Measurements from ENCODE around the gene ADH4. TPM values are rescaled to one million over a fixed set of nuclear protein-coding genes. Genes with fewer than 3 reads are reported as not detected.

Gene ADH4
- polyA plus RNA-seq, 1 of the 3 experiments (the other 2 are of a cell fraction): not detected

- 96% methylated on average over 5 of the region's 5 CpGs for WGBS (ENCODE audit: low lambda C conversion rate)
- POLR2A ChIA-PET: no interaction called here
Measured at GRCh38 chr4:99079625-99080295, 64.3 kb downstream of the ADH4 start.

GRCh38 chr4:99078931-99079624 is 65.0 kb downstream of the ADH4 start:
- Histone ChIP-seq H3K9me3 (no peaks in the 10 kb centered on the region), H3K27me3 (ENCODE audit: insufficient read depth) (no peaks in the 10 kb centered on the region), H3K27ac (ENCODE audit: low read depth in 2 of 2, low read length in 1 of 2) (no peak overlapping the region), H3F3A (replicated peaks; ENCODE audit: insufficient read depth) (peaks cover 6% of the 10 kb centered on the region), H3K36me3 (replicated peaks in 1 of 2; ENCODE audit: control insufficient read depth in 1 of 2, insufficient read depth in 2 of 2, low read length in 1 of 2) (peaks cover 90 to 95% of the 10 kb centered on the region in 2 experiments), H3K9ac (no peak overlapping the region), H3K4me3 (ENCODE audit: low read depth in 2 of 2, low read length in 1 of 2) (no peak overlapping the region), H2AFZ (ENCODE audit: low read depth) (no peak overlapping the region), H4K20me1 (ENCODE audit: insufficient read depth) (0 out of 2 replicates have a peak, but pooled peaks cover 3% of the 10 kb centered on the region), H3K4me2 (no peak overlapping the region), H3K4me1 (ENCODE audit: control insufficient read depth in 1 of 2, insufficient read depth in 2 of 2, low read depth in 1 of 2, low read length in 1 of 2) (no peaks in the 10 kb centered on the region), H3K79me2 (ENCODE audit: insufficient read depth) (peaks cover 62% of the 10 kb centered on the region), H3K9me2 (no peaks in the 10 kb centered on the region)
- CTCF ChIA-PET: interaction anchor here (0.6 to 2.6 kb wide), 2 partner anchors 22 to 23 kb away, joined by 3 to 11 read pairs; no protein-coding TSS in a partner anchor
- TF ChIP-seq GATA2 (CRISPR knock-in tag; IDR thresholded peaks at IDR 0.05) (no peak), YY1 (IDR thresholded peaks at IDR 0.05; ENCODE audit: low read depth) (no peak), EP300 (IDR thresholded peaks at IDR 0.05; ENCODE audit: borderline replicate concordance in 1 of 2, low read depth in 1 of 2, low read length in 1 of 2) (no peak), IRF3 (IDR thresholded peaks at IDR 0.05; ENCODE audit: low read depth, low read length) (no peak), ZBTB33 (IDR thresholded peaks at IDR 0.05; ENCODE audit: borderline replicate concordance, low read depth) (no peak), RFX5 (IDR thresholded peaks at IDR 0.05; ENCODE audit: low read length) (no peak), ELF1 (IDR thresholded peaks at IDR 0.05) (no peak), TEAD4 (IDR thresholded peaks at IDR 0.05; ENCODE audit: borderline replicate concordance, insufficient read depth) (no peak)
- POLR2A ChIA-PET: no interaction called here
- WGBS (ENCODE audit: low lambda C conversion rate): 81% methylated on average over 5 of the region's 5 CpGs
- no peak for DNase-seq

More at GRCh38 chr4:99079625-99080295, 64.3 kb downstream of the ADH4 start:
- Histone ChIP-seq H3K27me3 (ENCODE audit: insufficient read depth) (no peaks in the 10 kb centered on the region), H3K79me2 (ENCODE audit: insufficient read depth) (peaks cover 69% of the 10 kb centered on the region), H2AFZ (ENCODE audit: low read depth) (no peak overlapping the region), H3K4me1 (ENCODE audit: control insufficient read depth in 1 of 2, insufficient read depth in 2 of 2, low read depth in 1 of 2, low read length in 1 of 2) (no peaks in the 10 kb centered on the region), H3K9me2 (no peaks in the 10 kb centered on the region), H3K9me3 (no peaks in the 10 kb centered on the region), H3K27ac (ENCODE audit: low read depth in 2 of 2, low read length in 1 of 2) (no peak overlapping the region), H3F3A (replicated peaks; ENCODE audit: insufficient read depth) (peaks cover 6% of the 10 kb centered on the region), H3K4me3 (ENCODE audit: low read depth in 2 of 2, low read length in 1 of 2) (no peak overlapping the region), H4K20me1 (ENCODE audit: insufficient read depth) (0 out of 2 replicates have a peak, but pooled peaks cover 3% of the 10 kb centered on the region), H3K4me2 (no peak overlapping the region), H3K36me3 (replicated peaks in 1 of 2; ENCODE audit: control insufficient read depth in 1 of 2, insufficient read depth in 2 of 2, low read length in 1 of 2) (peaks cover 90 to 95% of the 10 kb centered on the region in 2 experiments), H3K9ac (no peak overlapping the region)
- TF ChIP-seq GABPA (IDR thresholded peaks at IDR 0.05; ENCODE audit: low read depth) (no peak), GATA2 (CRISPR knock-in tag; IDR thresholded peaks at IDR 0.05) (no peak), RFX5 (IDR thresholded peaks at IDR 0.05; ENCODE audit: low read length) (no peak), FOXJ3 (CRISPR knock-in tag; IDR thresholded peaks at IDR 0.05) (no peak), ELF1 (IDR thresholded peaks at IDR 0.05) (no peak), RAD21 (IDR thresholded peaks at IDR 0.05; ENCODE audit: low read length) (no peak), ZBTB33 (IDR thresholded peaks at IDR 0.05; ENCODE audit: borderline replicate concordance, low read depth) (no peak)
- CTCF ChIA-PET: interaction anchor here (2.6 kb wide), 1 partner anchor 24 kb away, joined by 11 read pairs; no protein-coding TSS in a partner anchor
- no peak for DNase-seq
